ENCODE measurements around the gene PBRM1. TPM values are rescaled to one million over a fixed set of nuclear protein-coding genes. Genes with fewer than 3 reads are reported as not detected.

The PBRM1 gene
- total and polyA plus RNA-seq, 2 experiments from 2014 or later, result 50.9 to 77.4 TPM

DNA sequence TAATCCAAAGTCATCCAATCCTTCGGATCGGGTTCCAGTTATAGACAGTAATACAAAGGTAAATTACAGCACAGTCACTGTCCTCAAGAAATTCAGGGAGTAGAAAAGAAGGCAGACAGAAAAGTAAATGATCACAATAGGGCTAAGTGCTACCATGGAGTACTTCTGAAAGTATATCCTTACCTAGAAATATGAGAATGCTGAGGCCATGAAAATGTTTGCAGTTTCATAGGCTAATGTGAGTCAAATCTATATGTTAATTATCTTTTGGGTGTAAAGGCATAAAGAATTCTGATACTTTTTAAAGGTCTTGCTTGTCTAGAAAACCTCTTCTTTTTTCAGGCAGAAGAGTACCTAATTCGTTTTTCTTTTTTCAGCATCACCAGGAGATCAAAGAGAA is 29.8 kb downstream of the PBRM1 start:
- Histone ChIP-seq H2AFZ (no peak overlapping the region), H4K20me1 (ENCODE audit: insufficient read depth, poor library complexity, severe bottlenecking) (peaks cover 3% of the 10 kb centered on the region), H3K27ac (no peak overlapping the region), H3K9me2 (replicated peaks; ENCODE audit: insufficient read depth) (no peaks in the 10 kb centered on the region), H3K4me3 (no peak overlapping the region), H3K4me2 (no peak overlapping the region), H3K79me2 (no peaks in the 10 kb centered on the region), H3K9me3 (ENCODE audit: low read depth) (no peaks in the 10 kb centered on the region), H3K27me3 (no peaks in the 10 kb centered on the region), H3K36me3 (replicated peaks; ENCODE audit: insufficient read depth, low read depth) (no peaks in the 10 kb centered on the region), H3K4me1 (ENCODE audit: insufficient read depth) (no peaks in the 10 kb centered on the region)
- WGBS (ENCODE audit: low lambda C conversion rate, missing lambda C conversion rate), result 93% methylated on average over 3 of the region's 3 CpGs
- TF ChIP-seq, protein P1, sequence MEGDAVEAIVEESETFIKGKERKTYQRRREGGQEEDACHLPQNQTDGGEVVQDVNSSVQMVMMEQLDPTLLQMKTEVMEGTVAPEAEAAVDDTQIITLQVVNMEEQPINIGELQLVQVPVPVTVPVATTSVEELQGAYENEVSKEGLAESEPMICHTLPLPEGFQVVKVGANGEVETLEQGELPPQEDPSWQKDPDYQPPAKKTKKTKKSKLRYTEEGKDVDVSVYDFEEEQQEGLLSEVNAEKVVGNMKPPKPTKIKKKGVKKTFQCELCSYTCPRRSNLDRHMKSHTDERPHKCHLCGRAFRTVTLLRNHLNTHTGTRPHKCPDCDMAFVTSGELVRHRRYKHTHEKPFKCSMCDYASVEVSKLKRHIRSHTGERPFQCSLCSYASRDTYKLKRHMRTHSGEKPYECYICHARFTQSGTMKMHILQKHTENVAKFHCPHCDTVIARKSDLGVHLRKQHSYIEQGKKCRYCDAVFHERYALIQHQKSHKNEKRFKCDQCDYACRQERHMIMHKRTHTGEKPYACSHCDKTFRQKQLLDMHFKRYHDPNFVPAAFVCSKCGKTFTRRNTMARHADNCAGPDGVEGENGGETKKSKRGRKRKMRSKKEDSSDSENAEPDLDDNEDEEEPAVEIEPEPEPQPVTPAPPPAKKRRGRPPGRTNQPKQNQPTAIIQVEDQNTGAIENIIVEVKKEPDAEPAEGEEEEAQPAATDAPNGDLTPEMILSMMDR (IDR thresholded peaks at IDR 0.05; ENCODE audit: poor library complexity), result no peak
- TF ChIP-seq EZH2 (IDR thresholded peaks at IDR 0.05; ENCODE audit: borderline replicate concordance) (no peak), EZH2phosphoT487 (IDR thresholded peaks at IDR 0.05; ENCODE audit: low read depth, severe bottlenecking, unreplicated experiment) (no peak)
- no peak for DNase-seq (ENCODE audit: low spot score)

- Histone ChIP-seq H3K27me3 (no peaks in the 10 kb centered on the region), H3K27ac (no peak overlapping the region), H3K4me3 (no peak overlapping the region), H3K4me2 (no peak overlapping the region), H3K36me3 (replicated peaks; ENCODE audit: insufficient read depth, low read depth) (peaks cover 4% of the 10 kb centered on the region), H3K79me2 (no peaks in the 10 kb centered on the region), H4K20me1 (ENCODE audit: insufficient read depth, poor library complexity, severe bottlenecking) (peaks cover 3% of the 10 kb centered on the region), H3K4me1 (ENCODE audit: insufficient read depth) (no peaks in the 10 kb centered on the region), H3K9me2 (replicated peaks; ENCODE audit: insufficient read depth) (no peaks in the 10 kb centered on the region), H3K9me3 (ENCODE audit: low read depth) (no peaks in the 10 kb centered on the region), H2AFZ (no peak overlapping the region)
- TF ChIP-seq, protein P1 (IDR thresholded peaks at IDR 0.05; ENCODE audit: poor library complexity), result no peak
- TF ChIP-seq EZH2phosphoT487 (IDR thresholded peaks at IDR 0.05; ENCODE audit: low read depth, severe bottlenecking, unreplicated experiment) (no peak), EZH2 (IDR thresholded peaks at IDR 0.05; ENCODE audit: borderline replicate concordance) (no peak)
- no peak for DNase-seq (ENCODE audit: low spot score)
Observed at GRCh38 chr3:52651592-52651991, 34.1 kb downstream of the PBRM1 start.

GRCh38 chr3:52650439-52650838 is 35.3 kb downstream of the PBRM1 start:
- no peaks in the 10 kb centered on the region for H3K9me3 ChIP-seq (ENCODE audit: low read depth)
- no peak overlapping the region for H3K4me3 ChIP-seq
- H3K79me2 ChIP-seq, result no peaks in the 10 kb centered on the region
- H3K36me3 ChIP-seq (replicated peaks; ENCODE audit: insufficient read depth, low read depth), result peaks cover 4% of the 10 kb centered on the region
- H3K9me2 ChIP-seq (replicated peaks; ENCODE audit: insufficient read depth), result no peaks in the 10 kb centered on the region
- H3K4me1 ChIP-seq (ENCODE audit: insufficient read depth), result no peaks in the 10 kb centered on the region
- H4K20me1 ChIP-seq (ENCODE audit: insufficient read depth, poor library complexity, severe bottlenecking), result peaks cover 2% of the 10 kb centered on the region
- DNase-seq (ENCODE audit: low spot score), result no peak
- TF ChIP-seq, protein P1 (IDR thresholded peaks at IDR 0.05; ENCODE audit: poor library complexity), result no peak
- TF ChIP-seq EZH2phosphoT487 (IDR thresholded peaks at IDR 0.05; ENCODE audit: low read depth, severe bottlenecking, unreplicated experiment) (no peak), EZH2 (IDR thresholded peaks at IDR 0.05; ENCODE audit: borderline replicate concordance) (no peak)
- no peak overlapping the region for H2AFZ ChIP-seq
- no peaks in the 10 kb centered on the region for H3K27me3 ChIP-seq
- H3K27ac ChIP-seq, result no peak overlapping the region
- H3K4me2 ChIP-seq, result no peak overlapping the region
- WGBS (ENCODE audit: low lambda C conversion rate, missing lambda C conversion rate), result 97% methylated on average over 1 of the region's 1 CpG
